Activated CD8-positive, alpha-beta T cell treated with anti-CD3 and anti-CD28 coated beads for 36 hours (primary cell): ENCODE data around the gene RIPOR3. TPM values are rescaled to one million over a fixed set of nuclear protein-coding genes. Genes with fewer than 3 reads are reported as not detected.
"Not testable (repeated sequence)": the region's sequence is repeated elsewhere in the genome, so short reads cannot be mapped to it uniquely, and the experiment has no call there.

Experiments
- ATAC-seq: fragments of 200-7000 bp; cut with Tn5 transposase; one replicate; pipeline ENCODE4 v1.10.0; 2021; ENCODE audit warnings: mild to moderate bottlenecking, moderate library complexity
- CTCF ChIA-PET: fragments of 350-600 bp; sonication (Branson Sonifier 250); formaldehyde crosslinking; loops from one replicate; lab custom pipeline; 2021; ENCODE audit warnings: antibody characterized with exemption; lab: Charles Lee
- POLR2A ChIA-PET: fragments of 350-600 bp; sonication (Branson Sonifier 250); formaldehyde crosslinking; loops from one replicate; lab custom pipeline; 2021; ENCODE audit warnings: antibody characterized with exemption; lab: Charles Lee
- DNase-seq: peaks from one replicate; pipeline ENCODE4 v3.0.0-alpha.2; 2020
- H3K27ac Mint-ChIP-seq: one replicate; pipeline ENCODE4 v1.8.0; 2021; ENCODE audit warnings: mild to moderate bottlenecking, mixed read lengths
- H3K27me3 Mint-ChIP-seq: one replicate; pipeline ENCODE4 v1.8.0; 2021; ENCODE audit warnings: mixed read lengths
- H3K36me3 Mint-ChIP-seq: one replicate; pipeline ENCODE4 v1.8.0; 2021; ENCODE audit warnings: low read depth, mixed read lengths
- H3K4me1 Mint-ChIP-seq: one replicate; pipeline ENCODE4 v1.8.0; 2021; ENCODE audit warnings: low read depth, mixed read lengths
- H3K4me3 Mint-ChIP-seq: one replicate; pipeline ENCODE4 v1.8.0; 2021; ENCODE audit warnings: mild to moderate bottlenecking, moderate library complexity, mixed read lengths
- H3K9me3 Mint-ChIP-seq: one replicate; pipeline ENCODE4 v1.8.0; 2021; ENCODE audit warnings: mixed read lengths
- CTCF ChIP-seq: fragments of 200-600 bp; IDR thresholded peaks from one replicate; pipeline ENCODE4 v1.8.0; 2022; ENCODE audit warnings: antibody characterized with exemption, mild to moderate bottlenecking
- intact Hi-C: fragments of 100-400 bp; cut with micrococcal nuclease; formaldehyde crosslinking; loops from one replicate; pipeline ENCODE4 v1.10.0; 2022
- total RNA-seq, 2 experiments: library from RNA; stranded (reverse); gene quantifications; one replicate each; pipeline ENCODE4 v1.2.3, GENCODE V29; 2021

Gene RIPOR3
- total RNA-seq, 2 experiments from 2014 or later = not detected

GRCh38 chr20:50719328-50719727 lies 28.0 kb upstream of the RIPOR3 start:
- no peak overlapping the region for H3K27ac Mint-ChIP-seq
- H3K36me3 Mint-ChIP-seq = no peaks in the 10 kb centered on the region
- intact Hi-C loops = no loop called here
- CTCF ChIA-PET = interaction anchor here (1.4 kb wide), 1 partner anchor 56 kb away, joined by 4 read pairs; no protein-coding TSS in a partner anchor
- ATAC-seq = no peak
- no peaks in the 10 kb centered on the region for H3K9me3 Mint-ChIP-seq
- H3K27me3 Mint-ChIP-seq = no peaks in the 10 kb centered on the region
- TF ChIP-seq CTCF = no peak
- H3K4me1 Mint-ChIP-seq = no peaks in the 10 kb centered on the region
- DNase-seq = no peak
- POLR2A ChIA-PET = no interaction called here
- H3K4me3 Mint-ChIP-seq = no peak overlapping the region

GRCh38 chr20:50717974-50718761 lies 26.8 kb upstream of the RIPOR3 start:
- intact Hi-C loops = no loop called here
- H3K27ac Mint-ChIP-seq = no peak overlapping the region
- H3K4me3 Mint-ChIP-seq = no peak overlapping the region
- peaks cover 3% of the 10 kb centered on the region for H3K27me3 Mint-ChIP-seq
- ChIA-PET POLR2A (interaction anchor here (1.9 kb wide), 1 partner anchor 16 kb away, joined by 4 read pairs; no protein-coding TSS in a partner anchor), CTCF (interaction anchor here (0.9 to 1.9 kb wide), 3 partner anchors 9 to 55 kb away, joined by 3 to 7 read pairs (median 4); no protein-coding TSS in a partner anchor)
- no peaks in the 10 kb centered on the region for H3K4me1 Mint-ChIP-seq
- no peak for DNase-seq
- H3K36me3 Mint-ChIP-seq = no peaks in the 10 kb centered on the region
- no peak for TF ChIP-seq CTCF
- no peaks in the 10 kb centered on the region for H3K9me3 Mint-ChIP-seq
- no peak for ATAC-seq

- POLR2A ChIA-PET = interaction anchor here (1.9 kb wide), 1 partner anchor 17 kb away, joined by 4 read pairs; no protein-coding TSS in a partner anchor
- Mint-ChIP-seq H3K27me3 (peaks cover 5% of the 10 kb centered on the region), H3K4me3 (no peak overlapping the region), H3K36me3 (no peaks in the 10 kb centered on the region), H3K4me1 (no peaks in the 10 kb centered on the region), H3K27ac (no peak overlapping the region), H3K9me3 (no peaks in the 10 kb centered on the region)
- ATAC-seq (no peak), DNase-seq (no peak)
- intact Hi-C loops = no loop called here
- CTCF ChIA-PET = interaction anchor here (1.9 kb wide), 1 partner anchor 32 kb away, joined by 7 read pairs; no protein-coding TSS in a partner anchor
- no peak for TF ChIP-seq CTCF
Measured at GRCh38 chr20:50717312-50717711, 26.0 kb upstream of the RIPOR3 start.

GRCh38 chr20:50716518-50716917 lies 25.2 kb upstream of the RIPOR3 start:
- Mint-ChIP-seq H3K27ac (no peak overlapping the region), H3K9me3 (no peaks in the 10 kb centered on the region), H3K36me3 (no peaks in the 10 kb centered on the region), H3K27me3 (peaks cover 7% of the 10 kb centered on the region), H3K4me1 (no peaks in the 10 kb centered on the region), H3K4me3 (no peak overlapping the region)
- CTCF ChIA-PET = interaction anchor here (1.9 kb wide), 1 partner anchor 33 kb away, joined by 7 read pairs; no protein-coding TSS in a partner anchor
- TF ChIP-seq CTCF = no peak
- intact Hi-C loops = no loop called here
- POLR2A ChIA-PET = no interaction called here
- no peak for ATAC-seq
- DNase-seq = no peak

GRCh38 chr20:50715694-50716093 lies 24.4 kb upstream of the RIPOR3 start:
- no peak overlapping the region for H3K4me3 Mint-ChIP-seq
- intact Hi-C loops = no loop called here
- ChIA-PET CTCF (no interaction called here), POLR2A (no interaction called here)
- no peaks in the 10 kb centered on the region for H3K36me3 Mint-ChIP-seq
- H3K4me1 Mint-ChIP-seq = no peaks in the 10 kb centered on the region
- DNase-seq (no peak), ATAC-seq (no peak)
- peaks cover 11% of the 10 kb centered on the region for H3K27me3 Mint-ChIP-seq
- no peak for TF ChIP-seq CTCF
- H3K9me3 Mint-ChIP-seq = no peaks in the 10 kb centered on the region
- no peak overlapping the region for H3K27ac Mint-ChIP-seq

- H3K4me1 Mint-ChIP-seq, H3K4me3 Mint-ChIP-seq, ATAC-seq, H3K27ac Mint-ChIP-seq, CTCF ChIA-PET, DNase-seq, H3K36me3 Mint-ChIP-seq, H3K9me3 Mint-ChIP-seq, intact Hi-C loops, POLR2A ChIA-PET: not testable (repeated sequence)
- H3K27me3 Mint-ChIP-seq = peaks cover 11% of the 10 kb centered on the region
Measured at GRCh38 chr20:50714426-50714825, 23.1 kb upstream of the RIPOR3 start.
